SK-N-SH treated with all-trans-retinoic acid at 6 μM for 48 hours (cell line): ENCODE results near the gene SEPTIN8.

Experiments used
- ATAC-seq: fragments of 200-7000 bp; cut with Tn5 transposase; 3 replicates; pipeline ENCODE4 v1.9.1; 2020; ENCODE audit warnings: mild to moderate bottlenecking, moderate library complexity
- ARNTL ChIP-seq: fragments of 450-650 bp; formaldehyde crosslinking; IDR thresholded peaks from 2 replicates; pipeline ENCODE4 v1.5.0; 2020; ENCODE audit warnings: low read depth, mild to moderate bottlenecking, moderate library complexity, borderline replicate concordance
- BACH2 ChIP-seq: fragments of 250-450 bp; sonication (Bioruptor Pico); IDR thresholded peaks from 2 replicates; pipeline ENCODE4 v1.9.0; 2021; ENCODE audit warnings: mild to moderate bottlenecking, borderline replicate concordance
- CSDC2 ChIP-seq: fragments of 250-450 bp; sonication (Bioruptor Pico); IDR thresholded peaks from 2 replicates; pipeline ENCODE4 v1.5.0; 2020; ENCODE audit warnings: mild to moderate bottlenecking, moderate library complexity
- GLIS3 ChIP-seq: fragments of 250-450 bp; sonication (Bioruptor Pico); IDR thresholded peaks from 2 replicates; pipeline ENCODE4 v1.5.0; 2020; ENCODE audit warnings: mild to moderate bottlenecking, moderate library complexity
- ISL1 ChIP-seq: fragments of 250-450 bp; sonication (Bioruptor Pico); IDR thresholded peaks from 2 replicates; pipeline ENCODE4 v2.1.2; 2022; ENCODE audit warnings: mild to moderate bottlenecking, moderate library complexity
- OSR1 ChIP-seq: fragments of 250-450 bp; sonication (Bioruptor Pico); IDR thresholded peaks from 2 replicates; pipeline ENCODE4 v1.8.0; 2022; ENCODE audit warnings: moderate library complexity, mild to moderate bottlenecking, inconsistent platforms
- PATZ1 ChIP-seq: fragments of 250-450 bp; sonication (Bioruptor Pico); IDR thresholded peaks from 2 replicates; pipeline ENCODE4 v1.8.0; 2020; ENCODE audit warnings: mild to moderate bottlenecking, moderate library complexity, borderline replicate concordance
- POU6F1 ChIP-seq: fragments of 250-450 bp; sonication (Bioruptor Pico); IDR thresholded peaks from 2 replicates; pipeline ENCODE4 v1.8.0; 2021; ENCODE audit warnings: low read depth, mild to moderate bottlenecking, moderate library complexity, borderline replicate concordance
- PPARA ChIP-seq: fragments of 250-450 bp; sonication (Bioruptor Pico); IDR thresholded peaks from 2 replicates; pipeline ENCODE4 v1.5.0; 2020; ENCODE audit warnings: mild to moderate bottlenecking, borderline replicate concordance
- RARB ChIP-seq: fragments of 250-450 bp; sonication (Bioruptor Pico); IDR thresholded peaks from 2 replicates; pipeline ENCODE4 v1.8.0; 2021; ENCODE audit warnings: mild to moderate bottlenecking, moderate library complexity
- SNAI2 ChIP-seq: fragments of 250-450 bp; sonication (Bioruptor Pico); IDR thresholded peaks from 2 replicates; pipeline ENCODE4 v1.5.0; 2020; ENCODE audit warnings: mild to moderate bottlenecking, moderate library complexity
- TCF4 ChIP-seq: fragments of 250-450 bp; sonication (Bioruptor Pico); IDR thresholded peaks from 2 replicates; pipeline ENCODE4 v1.8.0; 2021; ENCODE audit warnings: mild to moderate bottlenecking, moderate library complexity, borderline replicate concordance
- ZC3H10 ChIP-seq: fragments of 250-450 bp; sonication (Bioruptor Pico); IDR thresholded peaks from 2 replicates; pipeline ENCODE4 v1.5.1; 2021; ENCODE audit warnings: mild to moderate bottlenecking, moderate library complexity
- ZFP3 ChIP-seq: fragments of 250-450 bp; sonication (Bioruptor Pico); IDR thresholded peaks from 2 replicates; pipeline ENCODE4 v1.5.0; 2020; ENCODE audit warnings: mild to moderate bottlenecking, moderate library complexity
- ZFP30 ChIP-seq: fragments of 450-650 bp; formaldehyde crosslinking; IDR thresholded peaks from 2 replicates; pipeline ENCODE4 v1.5.0; 2022; ENCODE audit warnings: mild to moderate bottlenecking, moderate library complexity
- ZNF565 ChIP-seq: fragments of 450-650 bp; formaldehyde crosslinking; conservative IDR thresholded peaks from 2 replicates; pipeline ENCODE4 v1.5.0; 2020; ENCODE audit warnings: low read depth, mild to moderate bottlenecking, moderate library complexity
- ZNF70 ChIP-seq: fragments of 450-650 bp; formaldehyde crosslinking; IDR thresholded peaks from 2 replicates; pipeline ENCODE4 v1.5.0; 2020; ENCODE audit warnings: mild to moderate bottlenecking, moderate library complexity
- ZNF8 ChIP-seq: fragments of 450-650 bp; formaldehyde crosslinking; IDR thresholded peaks from 2 replicates; pipeline ENCODE4 v1.5.0; 2020; ENCODE audit warnings: mild to moderate bottlenecking, moderate library complexity
- TF ChIP-seq, protein P1 (sequence below): fragments of 250-450 bp; sonication (Bioruptor Pico); IDR thresholded peaks from 2 replicates; pipeline ENCODE4 v1.5.1; 2020; ENCODE audit warnings: low read depth, mild to moderate bottlenecking, moderate library complexity
- TF ChIP-seq, protein P2 (sequence below): fragments of 250-450 bp; sonication (Bioruptor Pico); IDR thresholded peaks from 2 replicates; pipeline ENCODE4 v1.5.1; 2021; ENCODE audit warnings: mild to moderate bottlenecking, moderate library complexity

The SEPTIN8 gene

GRCh38 chr5:132736853-132737833, 39.9 kb downstream of the SEPTIN8 start, which contains the start of gene KIF3A:
Gene KIF3A (minus strand): TSS chr5:132737546. CDS start chr5:132737419, 127 bp downstream.
- TF ChIP-seq PATZ1 (CRISPR knock-in tag) (no peak), ZNF565 (CRISPR knock-in tag) (no peak), TCF4 (CRISPR knock-in tag) (no peak), ZC3H10 (CRISPR knock-in tag) (no peak), OSR1 (CRISPR knock-in tag) (no peak), ZFP30 (CRISPR knock-in tag) (no peak), SNAI2 (no peak), ARNTL (CRISPR knock-in tag) (no peak), ZNF70 (CRISPR knock-in tag) (no peak), ZFP3 (no peak)
- peak; percentile 96 for ATAC-seq

GRCh38 chr5:132734687-132735086, 42.4 kb downstream of the SEPTIN8 start:
- TF ChIP-seq ZNF70 (CRISPR knock-in tag): no peak
- TF ChIP-seq PATZ1 (CRISPR knock-in tag): no peak
- no peak for TF ChIP-seq ISL1
- TF ChIP-seq ZC3H10 (CRISPR knock-in tag): no peak
- no peak for TF ChIP-seq OSR1 (CRISPR knock-in tag)
- no peak for TF ChIP-seq PPARA (CRISPR knock-in tag)
- no peak for TF ChIP-seq BACH2 (CRISPR knock-in tag)
- TF ChIP-seq ZNF565 (CRISPR knock-in tag): no peak
- no peak for ATAC-seq

DNA sequence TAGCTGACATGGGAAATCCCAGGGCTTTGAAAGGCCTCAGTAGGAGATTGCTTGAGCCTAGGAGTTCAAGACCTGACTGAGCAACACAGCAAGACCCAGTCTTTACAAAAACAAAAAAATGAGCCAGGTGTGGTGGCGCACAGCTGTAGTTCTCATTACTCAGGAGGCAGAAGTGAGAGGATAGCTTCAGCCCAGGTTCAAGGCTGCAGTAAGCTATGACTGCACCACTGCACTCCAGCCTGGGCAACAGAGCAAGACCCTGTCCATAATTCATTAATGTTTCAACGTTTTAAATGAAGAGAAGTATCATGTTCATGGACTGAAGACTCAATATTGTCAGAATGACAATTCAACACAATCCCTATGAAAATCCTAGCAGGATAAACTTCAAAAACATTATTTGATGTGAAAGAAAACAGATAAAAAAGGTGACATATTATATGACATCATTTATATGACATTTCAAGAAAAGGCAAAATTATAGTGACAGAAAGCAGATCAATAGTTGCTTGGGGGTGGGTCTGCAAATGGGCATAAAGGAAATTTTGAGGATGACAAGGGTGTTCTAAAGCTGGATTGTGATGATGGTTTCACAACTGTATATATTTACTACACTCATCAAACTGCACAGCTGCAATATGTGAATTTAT, 43.4 kb downstream of the SEPTIN8 start:
- no peak for TF ChIP-seq PATZ1 (CRISPR knock-in tag)
- ATAC-seq: no peak

- TF ChIP-seq ZFP3: no peak
- no peak for TF ChIP-seq ARNTL (CRISPR knock-in tag)
- TF ChIP-seq ZNF565 (CRISPR knock-in tag): no peak
- TF ChIP-seq, protein P1, sequence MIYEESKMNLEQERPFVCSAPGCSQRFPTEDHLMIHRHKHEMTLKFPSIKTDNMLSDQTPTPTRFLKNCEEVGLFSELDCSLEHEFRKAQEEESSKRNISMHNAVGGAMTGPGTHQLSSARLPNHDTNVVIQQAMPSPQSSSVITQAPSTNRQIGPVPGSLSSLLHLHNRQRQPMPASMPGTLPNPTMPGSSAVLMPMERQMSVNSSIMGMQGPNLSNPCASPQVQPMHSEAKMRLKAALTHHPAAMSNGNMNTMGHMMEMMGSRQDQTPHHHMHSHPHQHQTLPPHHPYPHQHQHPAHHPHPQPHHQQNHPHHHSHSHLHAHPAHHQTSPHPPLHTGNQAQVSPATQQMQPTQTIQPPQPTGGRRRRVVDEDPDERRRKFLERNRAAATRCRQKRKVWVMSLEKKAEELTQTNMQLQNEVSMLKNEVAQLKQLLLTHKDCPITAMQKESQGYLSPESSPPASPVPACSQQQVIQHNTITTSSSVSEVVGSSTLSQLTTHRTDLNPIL (CRISPR knock-in tag): no peak
- TF ChIP-seq OSR1 (CRISPR knock-in tag): no peak
- TF ChIP-seq BACH2 (CRISPR knock-in tag): no peak
- TF ChIP-seq PPARA (CRISPR knock-in tag): no peak
- no peak for TF ChIP-seq RARB (CRISPR knock-in tag)
- TF ChIP-seq ISL1: no peak
- TF ChIP-seq ZNF8 (CRISPR knock-in tag): no peak
- ATAC-seq: no peak
Observed at GRCh38 chr5:132729896-132730295, 47.1 kb downstream of the SEPTIN8 start.

DNA sequence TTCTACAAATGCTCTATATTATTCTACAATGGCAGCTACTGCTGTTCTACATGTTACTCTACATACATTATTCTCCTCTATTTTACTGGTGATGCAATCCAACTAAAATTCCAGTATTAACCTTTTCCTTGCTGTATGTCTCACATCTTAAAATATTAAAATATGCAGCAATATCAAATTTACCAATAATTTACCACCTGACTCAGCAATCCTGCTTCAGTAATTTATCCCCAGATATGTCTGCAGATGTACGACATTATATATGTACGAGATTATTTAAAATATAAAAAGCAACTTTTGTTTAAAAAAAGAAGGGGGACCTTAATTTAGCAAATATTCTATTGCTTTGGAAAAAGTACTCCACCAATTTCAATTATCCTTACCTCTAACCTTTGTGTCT, 51.3 kb downstream of the SEPTIN8 start:
- no peak for ATAC-seq
- no peak for TF ChIP-seq RARB (CRISPR knock-in tag)
- TF ChIP-seq POU6F1: no peak
- no peak for TF ChIP-seq CSDC2 (CRISPR knock-in tag)
- TF ChIP-seq GLIS3 (CRISPR knock-in tag): no peak
- TF ChIP-seq, protein P2, sequence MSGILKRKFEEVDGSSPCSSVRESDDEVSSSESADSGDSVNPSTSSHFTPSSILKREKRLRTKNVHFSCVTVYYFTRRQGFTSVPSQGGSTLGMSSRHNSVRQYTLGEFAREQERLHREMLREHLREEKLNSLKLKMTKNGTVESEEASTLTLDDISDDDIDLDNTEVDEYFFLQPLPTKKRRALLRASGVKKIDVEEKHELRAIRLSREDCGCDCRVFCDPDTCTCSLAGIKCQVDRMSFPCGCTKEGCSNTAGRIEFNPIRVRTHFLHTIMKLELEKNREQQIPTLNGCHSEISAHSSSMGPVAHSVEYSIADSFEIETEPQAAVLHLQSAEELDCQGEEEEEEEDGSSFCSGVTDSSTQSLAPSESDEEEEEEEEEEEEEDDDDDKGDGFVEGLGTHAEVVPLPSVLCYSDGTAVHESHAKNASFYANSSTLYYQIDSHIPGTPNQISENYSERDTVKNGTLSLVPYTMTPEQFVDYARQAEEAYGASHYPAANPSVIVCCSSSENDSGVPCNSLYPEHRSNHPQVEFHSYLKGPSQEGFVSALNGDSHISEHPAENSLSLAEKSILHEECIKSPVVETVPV (CRISPR knock-in tag): no peak
- no peak for TF ChIP-seq ZC3H10 (CRISPR knock-in tag)
